HL-60/S4 (cell line): ENCODE results near the gene TLE2.

ENCODE experiments used
- in situ Hi-C: fragments of 300-500 bp; cut with MboI; formaldehyde crosslinking; loops from 2 replicates; pipeline ENCODE4 v1.14.3; 2022; ENCODE audit warnings: low sequenced_read_pairs

Gene TLE2

GRCh38 chr19:2962018-2962670, 66.9 kb downstream of the TLE2 start:
- in situ Hi-C loops, result loop anchor here (25.0 kb wide), 1 partner anchor 525 kb away; the partner anchor contains the start of genes SMIM24 and SMIM44

GRCh38 chr19:2960120-2960519, 69.0 kb downstream of the TLE2 start:
- in situ Hi-C loops, result loop anchor here (25.0 kb wide), 1 partner anchor 527 kb away; the partner anchor contains the start of genes SMIM24 and SMIM44

- in situ Hi-C loops, result loop anchor here (10.0 to 25.0 kb wide), 2 partner anchors 158 to 530 kb away; partner anchors contain the start of genes SMIM24 and SMIM44
Measured at GRCh38 chr19:2957160-2957559, 71.9 kb downstream of the TLE2 start.

GRCh38 chr19:2952953-2953481, 76.1 kb downstream of the TLE2 start:
- in situ Hi-C loops, result loop anchor here (10.0 to 25.0 kb wide), 2 partner anchors 162 to 534 kb away; partner anchors contain the start of genes SMIM24 and SMIM44

- in situ Hi-C loops, result loop anchor here (10.0 to 25.0 kb wide), 2 partner anchors 164 to 537 kb away; partner anchors contain the start of genes SMIM24 and SMIM44
Measured at GRCh38 chr19:2950286-2951124, 78.6 kb downstream of the TLE2 start.

GRCh38 chr19:2949939-2950285, 79.2 kb downstream of the TLE2 start:
- in situ Hi-C loops, result loop anchor here (10.0 to 25.0 kb wide), 2 partner anchors 165 to 537 kb away; partner anchors contain the start of genes SMIM24 and SMIM44
